NB4 (cell line): ENCODE results near the gene AGXT.

Source experiments
- DNase-seq: peaks from one replicate; pipeline ENCODE4 v3.0.0; 2010; ENCODE audit warnings: low read depth
- H3K4me3 ChIP-seq: one replicate; pipeline ENCODE4 v1.5.1; 2011; ENCODE audit warnings: mild to moderate bottlenecking, low read depth, low read length, moderate library complexity
- CTCF ChIP-seq: IDR thresholded peaks from one replicate; pipeline ENCODE4 v1.5.1; 2012; ENCODE audit warnings: low read depth, low read length
- MAX ChIP-seq: IDR thresholded peaks from 2 replicates; pipeline ENCODE4 v1.6.1; 2011; ENCODE audit warnings: low read depth, low read length
- MYC ChIP-seq: IDR thresholded peaks from 2 replicates; pipeline ENCODE4 v1.6.1; 2011; ENCODE audit warnings: low read depth, low read length
- POLR2A ChIP-seq: IDR thresholded peaks from 2 replicates; pipeline ENCODE4 v1.6.1; 2011; ENCODE audit warnings: mild to moderate bottlenecking; ENCODE audit not compliant: insufficient read length; ENCODE audit errors: extremely low read depth

AGXT gene

GRCh38 chr2:240875228-240876034 is 6.8 kb downstream of the AGXT start:
- DNase-seq = no peak
- H3K4me3 ChIP-seq = no peak overlapping the region
- TF ChIP-seq POLR2A (no peak), CTCF (no peak), MAX (no peak), MYC (no peak)

GRCh38 chr2:240876035-240876474 is 7.4 kb downstream of the AGXT start:
- TF ChIP-seq CTCF = no peak
- no peak for TF ChIP-seq MYC
- no peak for TF ChIP-seq POLR2A
- no peak for TF ChIP-seq MAX
- no peak overlapping the region for H3K4me3 ChIP-seq
- no peak for DNase-seq

- no peak for TF ChIP-seq MAX
- TF ChIP-seq POLR2A = no peak
- TF ChIP-seq CTCF = no peak
- no peak for TF ChIP-seq MYC
- no peak for DNase-seq
- H3K4me3 ChIP-seq = no peak overlapping the region
These were observed 8.0 kb downstream of the AGXT start for GRCh38 chr2:240876475-240877251.

- TF ChIP-seq CTCF = no peak
- TF ChIP-seq POLR2A = no peak
- no peak for TF ChIP-seq MYC
- no peak for TF ChIP-seq MAX
- no peak overlapping the region for H3K4me3 ChIP-seq
- no peak for DNase-seq
These were observed 9.1 kb downstream of the AGXT start for GRCh38 chr2:240877460-240878340.

- no peak for DNase-seq
- no peak for TF ChIP-seq MAX
- TF ChIP-seq CTCF = no peak
- no peak for TF ChIP-seq MYC
- TF ChIP-seq POLR2A = no peak
- no peak overlapping the region for H3K4me3 ChIP-seq
These were observed 9.8 kb downstream of the AGXT start for GRCh38 chr2:240878341-240878936.
